ENCODE results near the gene SLC12A4.
"Not testable (repeated sequence)": the region's sequence is repeated elsewhere in the genome, so short reads cannot be mapped to it uniquely, and the experiment has no call there.

Gene SLC12A4

DNA sequence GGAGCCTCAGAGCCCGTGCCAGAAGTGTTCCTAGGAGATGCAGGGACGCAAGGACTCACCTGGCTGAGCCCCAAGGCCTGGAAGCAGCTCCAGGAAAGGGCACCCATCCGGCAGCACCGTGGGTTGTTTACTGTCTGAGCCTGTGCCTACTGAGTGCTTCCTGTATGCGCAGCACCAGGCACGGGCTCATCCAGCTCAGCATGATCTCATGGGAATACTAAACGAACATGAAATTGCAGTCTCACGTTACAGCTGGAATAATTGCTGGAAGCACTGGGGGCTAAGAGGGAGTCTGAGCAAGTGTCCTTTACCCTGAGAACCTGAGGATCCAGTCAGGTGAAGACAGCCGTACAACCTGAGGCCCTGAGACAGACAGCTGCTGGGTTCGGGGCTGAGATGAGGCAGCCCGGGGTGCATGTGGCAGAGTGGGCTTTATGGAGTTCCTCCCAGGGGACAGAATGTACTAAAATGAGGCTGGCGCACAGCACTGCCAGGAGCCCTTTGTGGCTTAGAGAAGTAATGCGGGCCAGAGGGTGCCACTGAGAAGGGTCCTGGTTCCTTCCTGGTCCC lies 42.2 kb downstream of the SLC12A4 start:
- no peak for DNase-seq (ENCODE audit: low spot score)

DNA sequence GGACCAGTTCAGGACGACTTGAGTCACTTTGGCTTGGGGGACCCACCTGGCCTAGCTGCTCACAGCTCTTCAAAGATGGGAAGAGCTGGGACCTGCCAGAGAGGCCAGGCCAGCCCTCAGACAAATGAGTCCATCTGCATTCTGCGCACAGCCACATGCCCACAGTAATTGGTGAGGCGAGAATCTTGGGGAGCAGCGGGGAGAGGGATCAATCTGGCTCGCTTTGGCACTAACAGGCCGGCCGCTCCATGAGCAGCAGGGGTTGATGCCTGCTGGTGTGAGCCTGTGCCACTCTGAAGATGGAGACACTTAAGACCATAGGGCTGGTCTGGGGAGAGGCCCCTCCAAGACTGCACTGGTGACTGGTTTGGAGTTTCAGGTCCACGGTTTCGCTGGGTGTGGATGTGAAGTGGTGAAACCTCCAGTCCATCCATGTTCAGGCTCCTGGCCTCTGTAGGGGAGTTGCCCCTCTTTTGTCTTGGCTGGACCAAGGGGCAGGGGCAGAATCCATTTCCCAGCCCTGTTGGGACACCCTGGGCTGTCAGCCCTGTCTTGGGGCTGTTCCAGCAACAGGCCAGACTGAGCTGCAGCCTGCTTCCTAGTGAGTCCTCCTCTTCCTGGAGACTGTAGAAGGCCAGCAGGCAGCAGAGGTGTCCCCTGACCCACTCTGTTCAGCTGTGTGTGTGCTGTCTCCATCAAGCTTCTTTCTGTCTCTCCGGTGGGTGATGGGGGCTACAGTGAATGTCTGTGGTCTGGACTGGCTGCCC lies 44.1 kb downstream of the SLC12A4 start:
- DNase-seq (ENCODE audit: low spot score), result no peak

DNA sequence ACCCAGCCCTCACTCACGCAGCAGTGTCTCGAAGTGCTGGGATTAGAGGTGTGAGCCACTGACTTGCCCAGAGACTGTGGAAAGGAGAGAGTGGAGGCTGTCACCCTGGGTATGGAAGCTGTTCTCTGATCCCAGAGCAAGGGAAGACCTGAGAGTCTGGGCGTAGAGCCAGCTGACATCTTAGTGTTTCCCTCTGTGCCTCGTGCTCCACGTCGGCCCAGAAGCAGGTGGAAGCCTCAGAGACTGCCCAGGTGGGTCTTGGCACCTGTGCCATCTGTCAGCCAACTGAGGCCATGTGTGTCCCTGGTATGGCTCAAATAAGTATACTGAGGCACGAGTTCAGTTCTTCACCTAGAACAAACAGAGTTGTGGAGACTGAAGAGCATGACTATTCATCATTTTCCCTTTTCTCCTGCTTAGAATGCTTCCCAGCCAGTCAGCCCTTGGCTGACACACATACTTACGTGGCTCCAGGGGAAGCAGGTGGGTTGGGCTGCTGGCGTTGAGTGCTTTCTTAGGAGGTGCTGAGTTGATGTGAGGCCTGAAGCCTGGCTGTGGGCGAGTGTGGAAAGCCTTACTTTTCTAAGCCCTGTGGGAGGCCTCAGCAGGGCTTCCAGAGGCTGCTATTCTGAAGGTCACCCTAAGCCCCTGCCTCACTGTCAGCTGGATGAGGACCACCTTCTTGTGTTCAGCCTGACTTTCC lies 44.9 kb downstream of the SLC12A4 start:
- DNase-seq (ENCODE audit: low spot score), result no peak

DNA sequence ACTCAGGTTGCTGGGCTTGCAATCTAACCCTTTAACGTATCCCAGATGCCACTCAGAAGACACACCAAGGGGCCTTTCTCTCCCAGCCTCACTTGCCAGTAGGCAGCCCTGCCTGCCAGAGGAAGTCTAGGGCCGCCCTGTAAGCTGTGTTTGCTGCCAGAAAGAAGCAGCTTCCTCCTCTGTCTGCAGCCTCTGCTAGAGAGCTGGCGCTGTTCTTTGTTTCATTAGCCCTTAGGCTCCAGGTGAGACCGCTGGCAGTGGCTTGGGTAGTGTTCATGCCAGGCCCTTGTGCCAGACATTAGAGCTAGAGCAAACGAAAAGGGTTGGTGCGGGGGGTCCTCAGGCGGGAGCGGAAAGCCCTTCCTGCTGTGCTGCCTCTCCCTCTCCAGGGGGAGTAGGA lies 45.7 kb downstream of the SLC12A4 start:
- DNase-seq (ENCODE audit: low spot score), result no peak

DNA sequence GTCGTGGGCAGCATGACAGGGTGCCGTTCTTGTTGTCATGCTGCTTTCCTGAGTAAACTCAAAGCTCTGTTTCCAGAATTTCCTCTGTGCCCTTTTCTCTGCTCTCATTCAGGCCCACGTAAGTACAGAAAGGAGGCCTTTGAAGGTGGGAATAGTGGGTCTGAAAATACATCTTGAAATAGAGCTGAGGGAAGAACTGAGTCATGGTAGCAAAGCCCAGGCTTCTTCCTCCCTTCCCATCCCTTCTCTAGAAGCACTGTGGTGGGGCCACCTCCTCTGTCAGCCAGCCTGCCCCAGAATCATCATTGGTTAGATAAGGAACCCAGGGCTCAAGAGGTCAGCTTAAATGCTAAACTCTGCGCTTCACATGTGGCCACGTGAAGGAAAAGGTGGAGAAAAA lies 46.2 kb downstream of the SLC12A4 start:
- no peak for DNase-seq (ENCODE audit: low spot score)

DNA sequence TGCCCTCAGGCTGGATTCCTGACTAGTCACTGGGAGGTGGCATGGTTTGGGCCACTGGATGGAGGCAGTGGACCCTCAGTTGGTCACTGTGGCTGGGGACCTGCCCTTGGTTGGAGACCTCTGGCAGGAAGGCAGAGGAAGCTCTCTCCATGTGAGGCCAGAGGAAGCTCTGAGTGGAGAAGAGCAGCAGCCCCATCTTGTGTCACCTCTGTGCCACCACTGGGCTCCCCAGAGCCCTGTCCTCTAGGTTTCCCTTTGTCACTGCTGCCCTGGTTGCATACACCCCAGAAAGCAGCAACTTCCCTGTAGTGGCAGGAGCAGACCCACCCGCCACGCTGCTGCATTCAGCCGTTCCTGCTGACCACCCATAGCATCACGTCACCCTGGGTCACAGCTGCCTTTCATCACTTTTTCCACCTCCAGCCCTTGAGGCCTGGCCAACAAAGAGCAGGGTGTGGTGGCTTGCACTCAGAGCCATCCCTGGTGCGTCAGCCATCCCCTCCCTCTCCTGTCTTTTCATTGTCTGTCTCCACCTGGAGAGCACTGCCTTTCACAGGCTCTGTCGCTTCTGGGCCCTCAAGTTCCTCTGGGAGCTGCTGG lies 48.7 kb downstream of the SLC12A4 start:
- no peak for DNase-seq (ENCODE audit: low spot score)

DNA sequence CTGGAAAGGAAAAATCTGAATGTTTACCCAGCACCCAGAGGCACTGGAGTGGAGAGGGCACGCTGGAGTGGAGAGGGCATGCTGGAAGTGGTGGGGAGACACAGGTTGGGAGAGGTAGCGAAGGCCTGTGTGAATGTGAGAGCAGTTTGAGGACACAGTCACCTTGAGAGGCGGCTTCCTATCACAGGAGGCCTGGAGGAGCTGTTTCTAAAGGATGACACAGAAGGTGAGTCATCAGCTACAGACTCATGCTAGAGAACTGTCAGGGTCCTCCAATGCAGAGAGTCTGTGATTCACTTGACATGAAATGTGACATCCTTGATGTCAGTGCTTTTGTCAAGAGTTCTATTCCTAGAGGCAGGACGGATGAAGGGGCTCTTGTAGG lies 50.6 kb downstream of the SLC12A4 start:
- DNase-seq (ENCODE audit: low spot score), result peak; percentile 60

DNA sequence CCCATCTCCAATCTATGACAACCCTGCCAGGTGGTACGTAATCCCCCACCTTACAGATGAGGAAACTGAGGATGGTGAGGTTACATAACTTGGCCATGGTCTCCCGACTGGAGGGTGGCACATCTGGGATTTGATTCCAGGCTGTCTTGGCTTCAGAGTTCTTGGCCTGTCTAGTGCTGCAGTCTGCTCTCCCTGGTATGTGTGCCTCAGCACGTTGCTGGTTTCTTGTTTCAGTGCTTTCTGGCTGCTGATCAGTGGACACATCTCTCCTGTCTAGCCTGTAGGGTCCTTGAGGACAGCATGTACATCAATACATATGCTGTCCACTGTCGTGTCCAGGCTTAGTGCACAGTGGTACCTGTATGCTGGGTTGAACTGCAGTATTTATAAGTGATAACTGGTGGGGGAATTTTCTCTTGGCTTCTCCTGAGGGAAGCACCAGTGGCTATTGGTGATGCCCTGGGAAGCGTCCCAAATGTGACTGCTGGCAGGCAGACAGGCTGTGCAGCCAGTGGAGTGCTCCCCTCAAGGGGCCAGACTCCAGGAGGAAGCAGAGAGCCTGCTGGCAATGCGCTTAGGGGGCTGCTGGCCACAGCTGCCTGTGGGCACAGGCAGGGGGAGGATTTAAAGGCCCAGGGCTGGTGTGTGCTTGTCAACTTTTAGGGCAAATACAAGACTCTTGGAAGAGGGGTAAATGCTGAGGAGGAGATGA lies 51.1 kb downstream of the SLC12A4 start:
- DNase-seq (ENCODE audit: low spot score), result no peak

DNA sequence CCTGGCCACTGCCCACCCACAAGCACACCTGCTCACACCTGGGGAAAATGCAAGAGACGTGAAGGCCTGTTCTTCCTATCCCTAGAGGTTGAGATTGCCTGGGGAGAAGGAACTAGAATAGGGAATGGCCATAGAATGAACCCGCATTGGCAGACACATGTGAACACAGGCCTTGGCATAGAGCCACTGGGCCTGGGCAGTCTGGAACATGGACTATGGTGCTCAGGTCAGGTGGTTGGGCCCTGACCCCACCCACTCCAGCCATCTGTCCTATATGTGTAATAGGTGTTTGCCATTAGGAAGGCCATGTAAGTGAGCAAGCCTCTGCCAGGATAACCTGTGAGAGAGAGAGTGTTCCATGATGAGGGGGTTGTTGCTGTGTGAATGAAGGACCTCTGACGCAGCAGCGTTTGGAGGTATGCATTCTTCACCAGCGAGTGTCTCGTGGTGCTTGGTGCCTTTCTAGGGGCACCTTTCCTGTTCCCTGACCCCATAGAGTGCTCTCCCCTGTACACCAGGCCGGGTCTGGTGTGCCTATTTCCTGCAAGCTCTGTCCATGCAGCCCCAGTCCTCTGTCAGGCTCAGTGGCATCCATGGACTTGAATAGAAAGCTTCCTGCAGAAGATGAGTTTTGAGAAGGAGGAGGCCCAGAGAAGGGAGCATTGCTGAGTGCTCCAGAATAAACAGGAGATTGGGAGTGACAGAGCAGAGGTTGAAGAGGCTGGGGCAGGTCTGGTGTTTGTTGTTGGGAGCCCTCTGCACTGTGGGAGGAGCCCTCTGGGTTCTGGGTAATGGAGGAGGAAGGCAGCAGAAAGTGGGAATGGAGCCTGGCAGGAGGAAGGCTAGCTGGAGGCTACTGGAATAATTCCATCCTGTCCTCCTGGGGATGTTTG lies 52.4 kb downstream of the SLC12A4 start:
- DNase-seq (ENCODE audit: low spot score), result no peak

DNA sequence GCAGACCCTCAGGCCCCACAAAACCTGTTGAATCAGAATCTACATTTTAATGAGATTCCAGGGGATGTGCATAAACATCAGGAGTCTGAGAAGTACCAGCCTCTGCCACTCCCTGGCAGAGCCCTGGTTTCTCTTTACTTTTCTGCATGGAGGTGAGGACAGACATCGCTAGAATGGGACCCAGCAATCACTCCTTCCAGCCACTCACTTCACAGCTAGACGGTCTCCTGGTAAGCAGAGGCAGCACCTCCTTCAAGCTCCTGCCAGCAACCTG lies 53.0 kb downstream of the SLC12A4 start:
- not testable (repeated sequence) for DNase-seq (ENCODE audit: low spot score)

DNA sequence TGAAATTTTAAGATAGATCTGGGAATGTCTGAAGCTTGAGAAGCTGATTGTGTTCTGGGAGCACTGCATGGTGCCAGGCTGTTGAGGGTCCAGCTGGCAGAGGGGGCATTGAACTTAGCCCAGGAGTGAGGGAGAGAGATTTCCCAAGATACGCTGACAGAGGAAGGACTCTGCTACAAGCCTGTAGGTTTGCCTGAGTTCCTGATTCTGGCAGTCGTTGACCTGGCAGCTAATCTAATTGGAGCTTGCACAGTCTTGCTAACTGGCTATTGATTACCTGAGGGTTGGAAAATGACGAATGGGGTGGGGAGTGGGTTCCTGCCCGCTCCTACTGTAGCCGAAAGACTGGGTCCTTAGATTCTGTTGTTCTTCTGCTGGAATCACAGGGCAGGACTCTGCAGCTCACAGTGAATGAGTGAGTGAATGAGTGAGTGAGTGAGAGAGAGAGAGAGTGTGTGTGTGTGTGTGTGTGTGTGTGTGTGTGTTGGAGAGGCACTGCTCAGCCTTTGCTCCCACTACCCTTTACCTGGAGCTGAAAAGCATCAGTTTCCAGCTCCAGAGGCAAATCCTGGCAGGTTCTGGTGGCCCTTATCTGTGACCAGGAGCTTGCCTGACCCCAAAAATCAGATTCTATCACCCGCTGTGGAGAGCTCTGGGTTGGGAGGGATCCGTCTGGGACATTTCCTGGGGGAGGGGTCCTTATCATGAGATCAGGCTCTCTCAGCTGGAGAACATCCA lies 53.5 kb downstream of the SLC12A4 start:
- DNase-seq (ENCODE audit: low spot score), result no peak

DNA sequence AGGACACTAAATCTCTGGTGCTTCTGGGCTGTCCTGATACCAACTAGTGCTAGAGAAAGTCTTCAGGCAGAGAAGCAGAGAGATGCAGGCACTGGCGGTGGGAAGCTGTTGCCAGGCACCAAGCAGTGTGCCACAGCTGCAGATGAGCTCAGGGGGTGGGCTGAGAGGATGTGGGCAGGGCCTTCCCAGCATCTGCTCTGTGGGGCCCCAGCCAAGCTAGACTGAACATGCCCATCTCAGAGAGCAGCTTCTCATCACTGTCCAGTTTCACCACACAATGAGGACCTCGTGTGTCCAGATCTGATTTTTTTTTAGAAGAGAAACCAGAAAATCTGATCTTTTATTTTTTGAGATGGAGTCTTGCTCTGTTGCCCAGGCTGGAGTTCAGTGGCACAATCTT lies 58.3 kb downstream of the SLC12A4 start:
- no peak for DNase-seq (ENCODE audit: low spot score)

DNA sequence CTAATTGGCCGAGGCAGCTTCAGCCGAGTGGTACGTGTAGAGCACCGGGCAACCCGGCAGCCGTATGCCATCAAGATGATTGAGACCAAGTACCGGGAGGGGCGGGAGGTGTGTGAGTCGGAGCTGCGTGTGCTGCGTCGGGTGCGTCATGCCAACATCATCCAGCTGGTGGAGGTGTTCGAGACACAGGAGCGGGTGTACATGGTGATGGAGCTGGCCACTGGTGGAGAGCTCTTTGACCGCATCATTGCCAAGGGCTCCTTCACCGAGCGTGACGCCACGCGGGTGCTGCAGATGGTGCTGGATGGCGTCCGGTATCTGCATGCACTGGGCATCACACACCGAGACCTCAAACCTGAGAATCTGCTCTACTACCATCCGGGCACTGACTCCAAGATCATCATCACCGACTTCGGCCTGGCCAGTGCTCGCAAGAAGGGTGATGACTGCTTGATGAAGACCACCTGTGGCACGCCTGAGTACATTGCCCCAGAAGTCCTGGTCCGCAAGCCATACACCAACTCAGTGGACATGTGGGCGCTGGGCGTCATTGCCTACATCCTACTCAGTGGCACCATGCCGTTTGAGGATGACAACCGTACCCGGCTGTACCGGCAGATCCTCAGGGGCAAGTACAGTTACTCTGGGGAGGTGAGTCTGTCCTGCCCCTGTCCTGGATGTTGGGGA lies 59.2 kb downstream of the SLC12A4 start:
- no peak for DNase-seq (ENCODE audit: low spot score)

DNA sequence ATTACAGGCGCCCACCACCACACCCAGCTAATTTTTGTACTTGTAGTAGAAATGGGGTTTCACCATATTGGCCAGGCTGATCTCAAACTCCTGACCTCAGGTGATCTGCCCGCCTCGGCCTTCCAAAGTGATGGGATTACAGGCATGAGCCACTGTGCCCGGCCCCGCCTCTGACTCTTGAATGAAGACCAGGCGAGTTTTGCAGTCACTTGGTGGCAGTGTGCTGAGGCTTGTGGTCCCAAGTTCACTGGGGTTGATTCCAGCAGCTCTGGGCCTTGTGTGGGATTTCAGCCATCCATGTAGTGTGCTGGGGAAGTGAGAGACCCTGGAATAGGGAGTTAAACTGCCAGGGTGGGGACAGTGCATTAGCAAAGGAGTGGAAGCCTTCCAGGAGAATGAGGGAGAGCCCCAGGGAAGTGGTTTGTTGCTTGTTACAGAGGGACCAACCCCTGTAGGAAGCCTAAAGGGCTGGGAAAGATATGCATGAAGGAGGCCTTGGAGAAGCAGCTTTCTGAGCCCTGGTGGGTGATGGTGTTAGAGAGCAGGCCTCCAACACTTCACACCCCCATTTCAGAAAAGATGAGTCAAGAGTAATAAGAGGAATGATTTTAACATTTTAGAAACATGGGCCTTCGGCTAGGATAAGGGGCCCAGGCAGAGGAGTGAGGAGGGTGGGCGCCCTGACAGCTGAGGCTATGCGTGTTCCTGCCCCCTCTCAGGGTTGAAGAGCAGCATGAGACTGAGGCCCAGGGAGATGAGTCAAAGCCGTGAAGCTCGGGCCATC lies 60.8 kb downstream of the SLC12A4 start:
- no peak for DNase-seq (ENCODE audit: low spot score)

DNA sequence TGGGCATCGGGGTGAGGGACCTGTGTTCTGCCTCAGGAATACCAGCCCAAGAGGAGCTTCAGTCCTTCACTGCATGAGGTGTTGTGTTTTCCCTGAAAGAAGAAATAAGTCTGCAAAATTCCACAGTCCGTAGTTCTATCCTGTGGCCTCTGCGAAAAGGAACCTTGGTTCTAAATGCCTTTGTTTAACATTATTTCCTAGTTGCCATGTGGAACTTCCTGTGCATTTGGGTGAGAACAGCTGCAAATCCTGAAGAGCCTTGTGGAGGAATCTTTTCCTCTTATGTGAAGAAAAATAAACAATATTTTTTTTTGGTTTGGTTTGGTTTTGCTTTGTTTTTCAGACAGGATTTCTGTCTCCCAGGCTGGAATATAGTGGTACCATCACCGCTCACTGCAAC lies 65.6 kb downstream of the SLC12A4 start:
- no peak for DNase-seq (ENCODE audit: low spot score)

DNA sequence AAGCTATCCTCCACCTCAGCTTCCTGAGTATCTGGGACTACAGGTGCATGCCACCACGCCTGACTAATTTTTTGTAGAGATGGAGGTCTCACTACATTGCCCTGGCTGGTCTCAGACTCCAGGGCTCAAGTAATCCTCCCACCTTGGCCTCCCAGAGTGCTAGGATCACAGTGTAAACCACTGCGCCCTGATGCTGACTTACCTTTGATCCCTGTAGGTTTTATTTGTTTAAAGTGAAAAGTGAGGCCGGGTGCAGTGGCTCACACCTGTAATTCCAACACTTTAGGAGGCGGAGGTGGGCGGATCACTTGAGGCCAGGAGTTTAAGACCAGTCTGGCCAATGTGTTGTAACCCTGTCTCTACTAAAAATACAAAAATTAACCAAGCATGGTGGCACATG lies 66.7 kb downstream of the SLC12A4 start:
- no peak for DNase-seq (ENCODE audit: low spot score)

DNA sequence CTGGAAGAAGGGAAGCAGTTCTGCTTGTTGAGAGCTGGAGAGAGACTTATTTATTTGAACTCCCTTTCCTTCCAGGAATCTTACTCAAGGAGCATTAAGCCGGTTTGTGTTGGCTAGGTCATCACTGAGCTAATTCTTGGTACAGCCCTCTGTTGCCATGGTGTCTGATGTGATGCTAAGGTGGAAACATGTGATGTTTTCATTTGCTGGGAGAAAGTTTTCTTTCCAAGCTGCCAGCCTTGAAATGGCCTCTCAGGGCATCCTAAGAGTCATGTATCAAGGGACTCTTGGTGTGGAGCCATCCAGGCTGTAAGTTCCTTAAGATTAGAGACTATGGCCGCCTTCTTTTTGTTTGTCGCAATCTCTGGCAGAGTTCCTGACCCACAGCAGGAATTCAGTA lies 71.2 kb downstream of the SLC12A4 start:
- no peak for DNase-seq (ENCODE audit: low spot score)

DNA sequence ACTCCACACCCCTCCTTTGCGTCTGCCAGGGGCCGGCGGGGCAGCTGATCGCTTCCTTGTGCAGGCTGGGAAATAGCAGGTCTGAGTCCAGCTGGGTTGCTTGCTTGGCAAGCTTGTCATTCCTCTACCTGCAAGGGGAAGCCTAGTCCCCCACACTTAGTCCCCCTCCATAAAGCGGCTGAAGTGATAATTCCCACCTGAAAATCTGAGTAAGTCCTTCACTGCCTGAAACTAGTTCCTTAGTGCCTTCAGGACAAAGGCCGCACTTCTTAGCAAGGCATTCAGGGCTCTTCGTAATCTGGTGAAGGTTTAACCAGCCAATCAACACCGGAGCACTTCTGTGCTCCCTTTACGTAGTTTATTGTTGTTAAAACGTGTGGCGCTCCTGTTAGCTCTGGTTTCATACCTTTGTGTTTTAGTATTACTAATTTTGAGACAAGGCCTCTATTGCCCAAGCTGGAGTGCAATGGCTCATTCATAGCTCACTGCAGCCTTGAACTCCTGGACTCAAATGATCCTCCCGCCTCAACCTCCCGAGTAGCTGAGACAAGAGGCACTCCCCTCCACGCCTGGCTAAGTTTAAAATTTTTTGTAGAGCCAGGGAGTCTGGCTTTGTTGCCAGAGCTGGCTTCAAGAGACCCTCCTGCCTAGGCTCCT lies 74.6 kb downstream of the SLC12A4 start:
- no peak for DNase-seq (ENCODE audit: low spot score)

Data from CD4-positive, alpha-beta T cell treated with Interleukin-15 for 4 hours (primary cell).